ENCODE results near the gene RHOXF1.
"Not testable (repeated sequence)": the region's sequence is repeated elsewhere in the genome, so short reads cannot be mapped to it uniquely, and the experiment has no call there.

Gene RHOXF1

GRCh38 chrX:120085553-120086185 is 30.0 kb downstream of the RHOXF1 start:
- DNase-seq, result not testable (repeated sequence)

DNA sequence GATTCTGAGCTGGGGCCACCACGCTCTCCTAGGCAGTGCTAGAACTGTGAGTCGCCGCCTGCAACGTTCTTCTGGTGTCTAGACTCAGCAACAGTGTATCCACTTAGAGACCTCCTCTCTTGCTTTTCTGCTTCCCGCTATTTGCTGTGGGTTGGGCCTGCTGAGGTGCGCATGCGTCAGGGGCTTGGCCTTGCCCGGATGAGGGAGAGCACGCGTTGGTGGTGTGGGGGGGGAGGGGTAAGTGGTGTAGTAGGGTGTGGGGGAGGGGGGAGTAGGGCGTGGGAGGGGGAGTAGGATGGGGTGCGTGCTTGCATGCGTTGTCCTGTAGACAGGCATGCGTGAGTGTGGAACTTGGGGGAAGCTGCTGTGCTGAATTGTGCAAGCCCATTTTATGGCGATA is 38.1 kb downstream of the RHOXF1 start, which contains the start of gene RHOXF2B:
TSS of gene RHOXF2B (minus strand) at position 101 of the 400 bp plus-strand sequence. CDS start 138 bp downstream, outside the sequence.
- not testable (repeated sequence) for DNase-seq

GRCh38 chrX:120066169-120066568 is 49.5 kb downstream of the RHOXF1 start:
- not testable (repeated sequence) for DNase-seq

Data from NCI-H2081 (cell line).